Measurements from ENCODE around the gene VAV2. TPM values are rescaled to one million over a fixed set of nuclear protein-coding genes. Genes with fewer than 3 reads are reported as not detected.

VAV2 gene
- total RNA-seq, 1 experiment from 2014 or later = 25.1 TPM

GRCh38 chr9:133798160-133798559 is 194.0 kb downstream of the VAV2 start:
- in situ Hi-C loops (cut with HindIII; ENCODE audit: low pct_unique_long_range_greater_than_20kb, low sequenced_read_pairs) = loop anchor here (25.0 kb wide), 1 partner anchor 214 kb away; no protein-coding TSS in a partner anchor

GRCh38 chr9:133797406-133798105 is 194.6 kb downstream of the VAV2 start:
- no peak for DNase-seq (ENCODE audit: low read depth)
- in situ Hi-C loops (cut with HindIII; ENCODE audit: low pct_unique_long_range_greater_than_20kb, low sequenced_read_pairs) = loop anchor here (25.0 kb wide), 1 partner anchor 215 kb away; no protein-coding TSS in a partner anchor

More at GRCh38 chr9:133798160-133798559, 194.0 kb downstream of the VAV2 start:
- DNase-seq (ENCODE audit: low read depth) = no peak

- in situ Hi-C loops (cut with HindIII; ENCODE audit: low pct_unique_long_range_greater_than_20kb, low sequenced_read_pairs) = loop anchor here (25.0 kb wide), 1 partner anchor 216 kb away; no protein-coding TSS in a partner anchor
- no peak for DNase-seq (ENCODE audit: low read depth)
These were observed 195.6 kb downstream of the VAV2 start for GRCh38 chr9:133796562-133796961.

- DNase-seq (ENCODE audit: low read depth) = no peak
- in situ Hi-C loops (cut with HindIII; ENCODE audit: low pct_unique_long_range_greater_than_20kb, low sequenced_read_pairs) = loop anchor here (25.0 kb wide), 1 partner anchor 217 kb away; no protein-coding TSS in a partner anchor
These were observed 197.1 kb downstream of the VAV2 start for GRCh38 chr9:133795049-133795448.

GRCh38 chr9:133794016-133794760 is 197.9 kb downstream of the VAV2 start:
- no peak for DNase-seq (ENCODE audit: low read depth)

GRCh38 chr9:133793471-133793870 is 198.7 kb downstream of the VAV2 start:
- in situ Hi-C loops (cut with HindIII; ENCODE audit: low pct_unique_long_range_greater_than_20kb, low sequenced_read_pairs) = loop anchor here (25.0 kb wide), 1 partner anchor 219 kb away; no protein-coding TSS in a partner anchor
- DNase-seq (ENCODE audit: low read depth) = no peak

More at GRCh38 chr9:133794016-133794760, 197.9 kb downstream of the VAV2 start:
- in situ Hi-C loops (cut with HindIII; ENCODE audit: low pct_unique_long_range_greater_than_20kb, low sequenced_read_pairs) = loop anchor here (25.0 kb wide), 1 partner anchor 218 kb away; no protein-coding TSS in a partner anchor

GRCh38 chr9:133792721-133793470 is 199.2 kb downstream of the VAV2 start:
- peak; percentile 60 for DNase-seq (ENCODE audit: low read depth)
- in situ Hi-C loops (cut with HindIII; ENCODE audit: low pct_unique_long_range_greater_than_20kb, low sequenced_read_pairs) = loop anchor here (25.0 kb wide), 1 partner anchor 219 kb away; no protein-coding TSS in a partner anchor

- no peak for DNase-seq (ENCODE audit: low read depth)
- in situ Hi-C loops (cut with HindIII; ENCODE audit: low pct_unique_long_range_greater_than_20kb, low sequenced_read_pairs) = loop anchor here (25.0 kb wide), 1 partner anchor 220 kb away; no protein-coding TSS in a partner anchor
These were observed 200.1 kb downstream of the VAV2 start for GRCh38 chr9:133791735-133792649.

- in situ Hi-C loops (cut with HindIII; ENCODE audit: low pct_unique_long_range_greater_than_20kb, low sequenced_read_pairs) = loop anchor here (25.0 kb wide), 1 partner anchor 221 kb away; no protein-coding TSS in a partner anchor
- DNase-seq (ENCODE audit: low read depth) = no peak
These were observed 201.1 kb downstream of the VAV2 start for GRCh38 chr9:133791069-133791468.

- in situ Hi-C loops (cut with HindIII; ENCODE audit: low pct_unique_long_range_greater_than_20kb, low sequenced_read_pairs) = loop anchor here (25.0 kb wide), 1 partner anchor 223 kb away; no protein-coding TSS in a partner anchor
- no peak for DNase-seq (ENCODE audit: low read depth)
These were observed 202.3 kb downstream of the VAV2 start for GRCh38 chr9:133789778-133790177.

GRCh38 chr9:133788819-133789717 is 203.1 kb downstream of the VAV2 start:
- DNase-seq (ENCODE audit: low read depth) = no peak
- in situ Hi-C loops (cut with HindIII; ENCODE audit: low pct_unique_long_range_greater_than_20kb, low sequenced_read_pairs) = loop anchor here (25.0 kb wide), 1 partner anchor 223 kb away; no protein-coding TSS in a partner anchor

GRCh38 chr9:133788045-133788818 is 203.9 kb downstream of the VAV2 start:
- no peak for DNase-seq (ENCODE audit: low read depth)
- in situ Hi-C loops (cut with HindIII; ENCODE audit: low pct_unique_long_range_greater_than_20kb, low sequenced_read_pairs) = loop anchor here (25.0 kb wide), 1 partner anchor 224 kb away; no protein-coding TSS in a partner anchor

- in situ Hi-C loops (cut with HindIII; ENCODE audit: low pct_unique_long_range_greater_than_20kb, low sequenced_read_pairs) = loop anchor here (25.0 kb wide), 1 partner anchor 225 kb away; no protein-coding TSS in a partner anchor
- no peak for DNase-seq (ENCODE audit: low read depth)
These were observed 204.4 kb downstream of the VAV2 start for GRCh38 chr9:133787754-133788025.

GRCh38 chr9:133786907-133787753 is 205.0 kb downstream of the VAV2 start:
- in situ Hi-C loops (cut with HindIII; ENCODE audit: low pct_unique_long_range_greater_than_20kb, low sequenced_read_pairs) = loop anchor here (25.0 kb wide), 1 partner anchor 225 kb away; no protein-coding TSS in a partner anchor

GRCh38 chr9:133786371-133786753 is 205.8 kb downstream of the VAV2 start:
- in situ Hi-C loops (cut with HindIII; ENCODE audit: low pct_unique_long_range_greater_than_20kb, low sequenced_read_pairs) = loop anchor here (25.0 kb wide), 1 partner anchor 226 kb away; no protein-coding TSS in a partner anchor
- DNase-seq (ENCODE audit: low read depth) = no peak

More at GRCh38 chr9:133786907-133787753, 205.0 kb downstream of the VAV2 start:
- no peak for DNase-seq (ENCODE audit: low read depth)

Measured in Caki2 (cell line).